ENCODE data around the gene TRIM51. TPM values are rescaled to one million over a fixed set of nuclear protein-coding genes. Genes with fewer than 3 reads are reported as not detected.
"Not testable (repeated sequence)": the region's sequence is repeated elsewhere in the genome, so short reads cannot be mapped to it uniquely, and the experiment has no call there.

Gene TRIM51
- total RNA-seq, result not detected

DNA sequence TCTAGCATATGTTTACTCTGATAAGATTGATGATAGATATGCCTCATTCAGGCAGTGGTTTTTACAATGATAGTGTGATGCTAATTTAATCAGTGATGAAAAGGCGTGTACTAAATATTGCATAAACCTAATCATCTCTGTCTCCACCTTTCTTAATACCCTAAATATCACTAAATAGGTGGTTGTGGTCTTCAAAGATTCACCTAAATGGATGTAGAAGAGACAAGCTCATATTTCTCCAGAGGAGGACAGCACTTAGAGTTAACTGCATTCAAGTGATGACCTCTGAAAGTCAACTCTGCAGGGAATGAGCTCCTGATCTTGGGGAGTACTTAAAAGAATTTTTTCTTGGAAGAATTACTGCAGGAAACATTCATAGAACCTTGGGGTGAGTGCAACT, at the start of gene TRIM51:
Gene TRIM51 (plus strand): TSS at position 301 of the 400 bp plus-strand sequence. CDS start 2,132 bp downstream, outside the sequence.
- DNase-seq, result not testable (repeated sequence)

GRCh38 chr11:55838452-55838851, 44.6 kb upstream of the TRIM51 start, which contains the start of gene OR5D16:
TSS of gene OR5D16 (plus strand) at chr11:55838752. CDS start at chr11:55838752, 0 bp downstream.
- DNase-seq, result no peak

GRCh38 chr11:55847453-55847852, 35.6 kb upstream of the TRIM51 start:
- DNase-seq, result no peak

GRCh38 chr11:55849037-55849436, 34.1 kb upstream of the TRIM51 start:
- DNase-seq, result no peak

DNA sequence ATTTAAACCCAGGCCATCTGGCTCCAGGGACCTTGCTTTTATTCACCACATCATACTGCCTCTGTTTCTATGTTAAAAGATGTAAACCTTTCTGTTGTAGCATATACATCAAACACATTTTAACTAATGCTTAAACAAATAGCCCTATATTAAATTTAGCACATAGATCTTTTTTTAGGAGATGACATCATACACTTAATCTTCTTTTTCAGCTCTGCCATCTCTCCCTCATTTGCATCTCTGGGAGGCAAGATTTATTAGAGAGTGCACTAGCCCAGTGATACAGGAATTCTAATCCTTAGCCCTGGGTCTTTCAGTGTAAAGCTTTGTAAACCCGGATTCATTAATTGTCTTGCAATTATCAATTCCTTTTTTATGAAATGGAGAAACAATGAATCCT, 31.0 kb upstream of the TRIM51 start:
- DNase-seq, result no peak

DNA sequence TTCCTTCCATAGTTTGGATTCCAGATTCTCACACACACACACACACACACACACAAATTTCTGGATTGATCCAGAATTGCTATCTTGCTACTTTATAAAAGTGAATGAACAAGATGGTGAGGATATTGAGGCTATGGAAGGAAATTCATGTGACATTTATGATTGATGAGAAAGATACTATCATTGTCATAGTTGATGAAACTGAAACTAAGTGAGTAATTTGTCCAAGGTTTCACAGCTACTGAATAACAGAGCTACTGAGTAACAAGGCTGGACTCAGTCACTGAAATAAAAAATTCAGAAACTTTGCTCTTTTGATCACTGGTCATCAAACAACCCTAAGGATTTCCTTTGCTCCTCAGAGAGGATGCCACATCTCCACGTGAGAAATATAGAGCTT, 28.4 kb upstream of the TRIM51 start:
- DNase-seq, result no peak

- not testable (repeated sequence) for DNase-seq
Measured at GRCh38 chr11:55867354-55867753, 15.7 kb upstream of the TRIM51 start.

- not testable (repeated sequence) for DNase-seq
Measured at GRCh38 chr11:55872731-55873130, 10.4 kb upstream of the TRIM51 start.

DNA sequence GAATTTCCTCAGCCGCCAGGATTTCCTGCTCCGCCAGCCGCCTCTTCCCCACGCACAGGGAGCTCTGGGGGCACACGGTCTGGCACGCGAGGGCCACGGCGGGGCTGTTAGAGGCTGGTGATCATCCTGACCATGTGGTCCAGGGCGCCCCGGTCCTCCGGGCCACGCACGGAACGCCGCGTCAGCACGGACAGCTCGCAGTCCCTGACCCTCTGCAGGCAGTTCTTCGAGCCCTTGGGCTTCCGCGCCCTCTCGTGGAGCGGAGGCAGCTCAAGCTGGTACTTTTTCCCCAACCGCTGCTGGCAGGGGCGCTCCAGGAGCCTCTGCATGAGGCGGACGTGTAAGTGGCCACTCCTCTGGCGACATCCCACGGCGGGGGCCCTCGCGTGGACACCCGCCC, 10.0 kb upstream of the TRIM51 start:
- DNase-seq, result not testable (repeated sequence)

DNA sequence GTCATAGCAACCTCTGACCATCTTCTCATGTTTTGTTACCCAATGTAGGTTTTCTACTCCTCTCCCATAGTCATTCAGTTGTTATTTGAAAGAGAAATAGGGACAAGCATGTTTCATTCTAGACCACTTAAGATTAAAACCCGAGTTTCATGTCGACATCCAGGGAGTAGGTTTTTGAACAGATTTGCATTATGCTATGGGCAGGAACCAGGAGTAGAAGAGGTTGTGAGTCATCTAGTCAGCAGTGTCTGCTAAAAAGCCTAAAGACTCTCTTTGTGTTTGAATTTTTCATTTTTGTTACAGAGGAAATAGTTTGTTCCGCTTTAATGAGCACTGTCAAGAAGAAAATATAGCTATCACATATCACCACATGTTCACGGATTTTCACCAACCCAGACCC, 1.9 kb downstream of the TRIM51 start:
- not testable (repeated sequence) for DNase-seq

DNA sequence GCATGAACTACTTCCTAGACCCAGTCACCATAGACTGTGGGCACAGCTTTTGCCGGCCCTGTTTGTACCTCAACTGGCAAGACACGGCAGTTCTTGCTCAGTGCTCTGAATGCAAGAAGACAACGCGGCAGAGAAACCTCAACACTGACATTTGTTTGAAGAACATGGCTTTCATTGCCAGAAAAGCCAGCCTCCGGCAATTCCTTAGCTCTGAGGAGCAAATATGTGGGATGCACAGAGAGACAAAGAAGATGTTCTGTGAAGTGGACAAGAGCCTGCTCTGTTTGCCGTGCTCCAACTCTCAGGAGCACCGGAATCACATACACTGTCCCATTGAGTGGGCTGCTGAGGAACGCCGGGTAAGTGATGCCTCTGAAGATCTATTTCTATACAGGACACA, 2.4 kb downstream of the TRIM51 start:
- DNase-seq, result not testable (repeated sequence)

DNA sequence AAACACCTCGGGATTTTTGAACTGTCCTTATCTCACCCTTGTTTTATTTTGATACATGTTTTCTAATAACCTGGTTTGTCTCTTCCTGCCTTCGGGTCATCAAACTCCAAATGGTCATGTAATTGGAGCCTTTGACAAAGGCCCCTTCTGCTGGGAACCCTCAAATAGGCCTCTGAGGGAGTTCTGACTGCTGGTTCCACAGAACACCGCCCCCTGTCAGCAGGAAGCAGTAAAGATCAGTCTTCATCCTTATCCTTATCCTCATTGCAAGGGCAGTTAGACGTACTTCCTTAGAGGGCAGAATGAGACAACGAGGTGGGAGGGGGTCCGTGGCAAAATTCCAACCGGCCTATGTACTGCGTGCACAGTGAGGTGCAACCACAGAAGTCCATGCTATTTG, 12.1 kb downstream of the TRIM51 start:
- DNase-seq, result no peak

GRCh38 chr11:55902308-55902707, 19.2 kb downstream of the TRIM51 start:
- no peak for DNase-seq

- no peak for DNase-seq
Measured at GRCh38 chr11:55914482-55914881, 31.4 kb downstream of the TRIM51 start, which contains the start of gene OR5W2. TSS of gene OR5W2 (minus strand) at chr11:55914582. CDS start at chr11:55914582, 0 bp downstream.

DNA sequence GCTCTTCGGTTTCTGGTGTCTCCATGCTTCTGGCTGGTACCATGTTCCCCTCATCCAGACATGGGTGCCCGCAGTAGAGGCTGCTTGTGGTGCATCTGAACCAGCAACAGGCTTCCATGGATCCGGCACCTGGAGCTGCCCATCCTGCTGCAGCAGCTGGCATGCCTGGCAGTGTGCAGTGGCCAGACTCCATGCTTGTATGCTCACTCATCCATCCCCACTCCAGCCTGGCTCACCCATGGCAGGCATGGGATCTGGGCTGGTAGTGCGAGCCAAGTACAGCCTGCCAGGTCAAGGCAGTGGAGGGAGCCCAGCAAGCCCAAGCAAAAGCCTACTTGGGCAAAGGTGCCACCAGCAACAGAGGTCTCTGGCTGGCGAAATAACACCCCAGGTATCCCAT, 37.4 kb downstream of the TRIM51 start:
- DNase-seq, result no peak

GRCh38 chr11:55936300-55936699, 53.2 kb downstream of the TRIM51 start, which contains the start of gene OR5I1:
TSS of gene OR5I1 (minus strand) at chr11:55936400. CDS start at chr11:55936400, 0 bp downstream.
- DNase-seq, result no peak

Small RNAs within 50 kb of the gene (small RNA-seq; reads per million reads assigned to genes)
- not detected for gene AC036111.3 (ENCODE audit: low replicate concordance)

Other genes starting within 250 kb of the TRIM51 start
- not detected for gene OR4P4, start 248.2 kb upstream of the TRIM51 start, total RNA-seq
- not detected for gene OR4S2, start 235.0 kb upstream of the TRIM51 start, total RNA-seq
- gene OR4C6, start 221.1 kb upstream of the TRIM51 start, total RNA-seq, result not detected
- gene OR5D13, start 109.9 kb upstream of the TRIM51 start, total RNA-seq, result not detected
- not detected for gene OR5D14, start 87.7 kb upstream of the TRIM51 start, total RNA-seq
- not detected for gene OR5L1, start 71.9 kb upstream of the TRIM51 start, total RNA-seq
- gene OR5D18, start 63.7 kb upstream of the TRIM51 start, total RNA-seq, result not detected
- gene OR5L2, start 56.1 kb upstream of the TRIM51 start, total RNA-seq, result not detected
- not detected for gene OR5D16, start 44.5 kb upstream of the TRIM51 start, total RNA-seq
- gene OR5W2, start 31.3 kb downstream of the TRIM51 start, total RNA-seq, result not detected
- gene OR5I1, start 53.1 kb downstream of the TRIM51 start, total RNA-seq, result not detected
- not detected for gene OR10AG1, start 86.6 kb downstream of the TRIM51 start, total RNA-seq
- gene OR5F1, start 111.3 kb downstream of the TRIM51 start, total RNA-seq, result not detected
- gene OR5AS1, start 144.4 kb downstream of the TRIM51 start, total RNA-seq, result not detected
- gene OR8I2, start 210.0 kb downstream of the TRIM51 start, total RNA-seq, result not detected
- not detected for gene OR8H2, start 220.4 kb downstream of the TRIM51 start, total RNA-seq
- not detected for gene OR8H3, start 239.1 kb downstream of the TRIM51 start, total RNA-seq